GM12878 (cell line): Measurements from ENCODE around the gene IER5. TPM values are rescaled to one million over a fixed set of nuclear protein-coding genes. Genes with fewer than 3 reads are reported as not detected.

Experiments
- ATAC-seq: fragments of 200-7000 bp; cut with Tn5 transposase; 3 replicates; pipeline ENCODE4 v1.9.1; 2020; ENCODE audit warnings: mild to moderate bottlenecking, moderate library complexity
- BruUV-seq: library from RNA; stranded (reverse); fragments of 400-500 nt; replicated peaks from 2 replicates; lab custom pipeline; 2021; lab: Mats Ljungman, UMichigan
- CTCF ChIA-PET: fragments of 300-600 bp; sonication (Branson Sonifier 250); formaldehyde crosslinking; extraction: SDS; loops from one replicate; lab custom pipeline; 2021; ENCODE audit warnings: inconsistent platforms; lab: Yijun Ruan, JAX
- POLR2A ChIA-PET: fragments of 350-600 bp; formaldehyde crosslinking; extraction: SDS; loops from one replicate; lab custom pipeline; 2021; ENCODE audit warnings: inconsistent platforms; lab: Charles Lee
- RAD21 ChIA-PET: fragments of 300-600 bp; sonication (Branson Sonifier 250); formaldehyde crosslinking; loops from one replicate; lab custom pipeline; 2023; ENCODE audit warnings: antibody characterized with exemption; ENCODE audit not compliant: unreplicated experiment; lab: Charles Lee
- SMC1A ChIA-PET: fragments of 300-600 bp; sonication (Branson Sonifier 250); formaldehyde crosslinking; loops from one replicate; lab custom pipeline; 2023; ENCODE audit not compliant: unreplicated experiment, uncharacterized antibody; lab: Charles Lee
- DNase-seq: peaks from one replicate; pipeline ENCODE4 v3.0.0-alpha.2; 2011; ENCODE audit warnings: low read depth, low spot score
- FAIRE-seq: peaks from 3 replicates; lab custom pipeline; 2011; peaks lifted over from hg19 to GRCh38; lab: Jason Lieb, UNC
- H2AFZ ChIP-seq: 2 replicates; pipeline ENCODE4 v1.6.0; 2011; ENCODE audit warnings: low read depth, low read length, control low read depth; ENCODE audit not compliant: control insufficient read depth
- H3K27ac ChIP-seq: 2 replicates; pipeline ENCODE4 v1.5.1; 2011; ENCODE audit warnings: control low read depth; ENCODE audit not compliant: control insufficient read depth, insufficient read depth
- H3K27me3 ChIP-seq, 2 experiments: replicated peaks in 1 of 2; 2 replicates each; pipeline versions ENCODE4 v1.6.0 to v1.6.1; 2011; ENCODE audit warnings: low read length in 1 of 2; ENCODE audit not compliant: control insufficient read depth in 2 of 2, insufficient read depth in 2 of 2
- H3K36me3 ChIP-seq, 2 experiments: 2 replicates each; pipeline ENCODE4 v1.5.1; 2011; ENCODE audit warnings: low read length in 1 of 2; ENCODE audit not compliant: control insufficient read depth in 2 of 2, insufficient read depth in 2 of 2
- H3K4me1 ChIP-seq: 2 replicates; pipeline ENCODE4 v1.6.1; 2011; ENCODE audit warnings: mild to moderate bottlenecking, low read length, moderate library complexity, mixed read lengths; ENCODE audit not compliant: control insufficient read depth, insufficient read depth
- H3K4me2 ChIP-seq: 2 replicates; pipeline ENCODE4 v1.6.0; 2011; ENCODE audit warnings: control low read depth; ENCODE audit not compliant: control insufficient read depth, insufficient read depth
- H3K4me3 ChIP-seq: fragments of 200-600 bp; sonication (generic); 2 replicates; pipeline ENCODE4 v1.5.1; 2016
- H3K79me2 ChIP-seq: 2 replicates; pipeline ENCODE4 v1.6.0; 2011; ENCODE audit warnings: low read length; ENCODE audit not compliant: control insufficient read depth, insufficient read depth
- H3K9ac ChIP-seq: 2 replicates; pipeline ENCODE4 v1.8.0; 2011; ENCODE audit warnings: low read length, control low read depth, mixed read lengths; ENCODE audit not compliant: control insufficient read depth, insufficient read depth
- H3K9me3 ChIP-seq: replicated peaks from 3 replicates; pipeline ENCODE4 v1.5.1; 2011; ENCODE audit warnings: mild to moderate bottlenecking, low read length; ENCODE audit not compliant: control insufficient read depth, insufficient read depth
- H4K20me1 ChIP-seq: 2 replicates; pipeline ENCODE4 v1.6.0; 2011; ENCODE audit not compliant: control insufficient read depth, insufficient read depth
- DPF2 ChIP-seq: fragments of 450-650 bp; IDR thresholded peaks from 2 replicates; pipeline ENCODE4 v1.6.1; 2017; ENCODE audit warnings: mild to moderate bottlenecking
- ESRRA ChIP-seq: IDR thresholded peaks from 2 replicates; pipeline ENCODE4 v1.6.1; 2012; ENCODE audit warnings: mild to moderate bottlenecking, low read length, improper control_type of control experiment
- IKZF1 ChIP-seq: fragments of 450-650 bp; conservative IDR thresholded peaks from 2 replicates; pipeline ENCODE4 v1.6.1; 2017; ENCODE audit warnings: antibody characterized with exemption, mild to moderate bottlenecking
- IRF4 ChIP-seq: IDR thresholded peaks from 2 replicates; pipeline ENCODE4 v1.6.1; 2011; ENCODE audit warnings: low read depth, low read length
- MYC ChIP-seq: IDR thresholded peaks from 2 replicates; pipeline ENCODE4 v1.6.1; 2011; ENCODE audit warnings: mild to moderate bottlenecking, low read length, moderate library complexity, inconsistent platforms; ENCODE audit not compliant: insufficient read depth, insufficient replicate concordance, insufficient read length, severe bottlenecking
- NR2F1 ChIP-seq: fragments of 450-650 bp; conservative IDR thresholded peaks from 2 replicates; pipeline ENCODE4 v1.6.1; 2017; ENCODE audit warnings: mild to moderate bottlenecking
- PAX8 ChIP-seq: fragments of 450-650 bp; IDR thresholded peaks from 2 replicates; pipeline ENCODE4 v1.6.1; 2017; ENCODE audit warnings: mild to moderate bottlenecking, moderate library complexity
- SREBF1 ChIP-seq: IDR thresholded peaks from 2 replicates; pipeline ENCODE4 v1.6.1; 2012; ENCODE audit warnings: mild to moderate bottlenecking, low read length
- SUPT20H ChIP-seq: IDR thresholded peaks from 2 replicates; pipeline ENCODE4 v1.6.1; 2011; ENCODE audit warnings: low read depth, mild to moderate bottlenecking, low read length, moderate library complexity, borderline replicate concordance; ENCODE audit not compliant: control insufficient read depth
- WGBS: methylation state at CpG from one replicate; pipeline ENCODE4 v1.1.6; 2016; ENCODE audit warnings: low lambda C conversion rate; ENCODE audit not compliant: insufficient replicate concordance, insufficient coverage; ENCODE audit errors: missing lambda C conversion rate; 5-methylcytosine and 5-hydroxymethylcytosine counted together
- in situ Hi-C: fragments of 300-500 bp; cut with MboI; formaldehyde crosslinking; loops from 9 replicates; pipeline ENCODE4 v1.14.3; 2018; ENCODE audit warnings: mixed read lengths
- intact Hi-C: fragments of 100-400 bp; cut with micrococcal nuclease; formaldehyde crosslinking; loops from one replicate; pipeline ENCODE4 v1.14.2; 2022; ENCODE audit not compliant: unreplicated experiment
- polyA plus RNA-seq, 11 experiments: library from polyadenylated mRNA; depleted of rRNA in 4 of 11; unstranded in 6 of 11; stranded (reverse) in 5 of 11; fragments of >200 nt; fragmentation: Nextera tagmentation in 4 of 11; fragmentation: Illumina TruSeq in 1 of 11; extraction: Ambion mirVana in 4 of 11; extraction: Trizol in 1 of 11; gene quantifications; 1 replicate in 1 of 11; 2 replicates in 10 of 11; pipeline versions ENCODE4 v1.2.1 to v1.2.3, GENCODE V29; 2011 to 2016; ENCODE audit warnings: inconsistent platforms in 2 of 11, missing spikeins in 2 of 11, low read depth in 1 of 11
- total RNA-seq, 4 experiments: library from RNA; depleted of rRNA in 3 of 4; stranded (reverse); fragments of >200 nt in 3 of 4; fragmentation: Illumina TruSeq in 1 of 4; extraction: Trizol in 1 of 4; gene quantifications; 2 replicates each; pipeline versions ENCODE4 v1.2.1 to v1.2.3, GENCODE V29; 2013 to 2021
- TF ChIP-seq, protein P1 (sequence below): IDR thresholded peaks from 2 replicates; pipeline ENCODE4 v1.6.1; 2011; ENCODE audit warnings: mild to moderate bottlenecking, low read depth, low read length, moderate library complexity; ENCODE audit not compliant: insufficient replicate concordance

Gene IER5
- total and polyA plus RNA-seq, 10 of the 15 experiments (the other 5 are each of a cell fraction or from before 2014, with no cell fraction given): 4.3 to 75.2 (median 30.5) TPM

DNA sequence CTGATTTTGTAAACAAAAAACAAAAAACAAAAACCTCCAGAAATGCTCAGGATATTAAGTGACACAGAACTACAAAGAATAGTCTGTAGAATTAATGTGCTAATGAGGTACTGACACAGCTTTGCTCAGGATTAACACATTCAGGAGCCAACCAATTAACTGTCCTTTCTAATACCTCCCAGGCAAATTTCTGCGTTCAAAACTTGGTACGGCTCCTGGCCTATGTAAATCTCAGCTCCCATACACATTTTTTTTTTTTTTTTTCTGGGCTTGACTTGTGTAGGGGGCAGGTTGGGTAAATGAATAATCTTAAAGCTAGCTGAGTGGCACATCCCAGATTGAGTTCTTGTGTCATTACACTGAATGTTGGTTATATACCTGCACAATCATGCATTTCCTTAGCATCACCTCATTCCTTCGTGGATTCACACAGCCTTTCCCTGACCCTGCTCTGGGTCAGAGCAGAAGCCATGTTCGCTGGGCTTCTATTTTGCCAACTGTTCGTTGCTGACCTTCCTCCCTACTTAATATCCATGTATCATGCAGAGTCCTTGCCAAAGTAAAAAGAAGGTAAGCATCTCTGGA, 12.6 kb upstream of the IER5 start (continued):
- no peak for TF ChIP-seq DPF2
- no peak for TF ChIP-seq MYC
- TF ChIP-seq PAX8: no peak
- TF ChIP-seq IRF4: no peak
- no peak for TF ChIP-seq SREBF1
- TF ChIP-seq, all 136 proteins: peak for 0

DNA sequence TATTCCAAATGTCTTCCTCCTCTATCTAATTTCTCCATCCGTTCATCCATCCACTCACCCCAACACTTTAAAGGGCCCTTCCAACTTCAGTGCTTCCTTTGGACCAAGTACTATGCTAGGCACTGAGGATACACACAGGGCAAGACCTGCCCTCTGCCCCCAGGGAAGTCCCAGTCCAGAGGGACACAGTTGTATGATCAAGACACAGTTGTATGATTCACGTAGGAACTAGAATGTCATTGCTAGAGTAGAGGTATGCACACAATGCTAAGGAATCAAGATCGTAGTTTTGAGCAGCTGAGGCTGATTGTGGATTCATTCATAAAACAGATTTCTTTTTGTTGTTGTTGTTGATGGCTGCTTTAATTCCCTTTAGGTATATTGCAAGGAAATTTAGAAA, 11.6 kb upstream of the IER5 start:
- ATAC-seq: peak; percentile 63
- Histone ChIP-seq H3K79me2 (no peaks in the 10 kb centered on the region), H3K27me3 (no peaks in the 10 kb centered on the region), H3K27ac (no peak overlapping the region), H3K36me3 (no peaks in the 10 kb centered on the region), H4K20me1 (no peaks in the 10 kb centered on the region), H3K9me3 (no peaks in the 10 kb centered on the region), H3K4me1 (peaks cover 33% of the 10 kb centered on the region), H2AFZ (peak overlapping the region; percentile 24; the same call in 1 of the 2 replicates), H3K9ac (no peak overlapping the region), H3K4me3 (no peak overlapping the region), H3K4me2 (no peak overlapping the region)
- ChIA-PET POLR2A (interaction anchor here (1.5 kb wide), 1 partner anchor 28 kb away, joined by 3 read pairs; no protein-coding TSS in a partner anchor), CTCF (interaction anchor here (0.9 to 4.1 kb wide), 3 partner anchors 14 to 195 kb away, joined by 3 to 16 read pairs (median 9); no protein-coding TSS in a partner anchor), SMC1A (interaction anchor here (0.8 to 7.7 kb wide), 8 partner anchors 9 to 561 kb away, joined by 3 to 103 read pairs (median 11); no protein-coding TSS in a partner anchor), RAD21 (interaction anchor here (1.7 to 7.1 kb wide), 4 partner anchors 15 to 64 kb away, joined by 5 to 61 read pairs (median 26); no protein-coding TSS in a partner anchor)
- intact Hi-C loops: no loop called here
- TF ChIP-seq SUPT20H (no peak), NR2F1 (0 out of 2 replicates have a peak, but pooled peaks have one; percentile 9), ESRRA (no peak), IKZF1 (no peak)
- TF ChIP-seq, protein P1, sequence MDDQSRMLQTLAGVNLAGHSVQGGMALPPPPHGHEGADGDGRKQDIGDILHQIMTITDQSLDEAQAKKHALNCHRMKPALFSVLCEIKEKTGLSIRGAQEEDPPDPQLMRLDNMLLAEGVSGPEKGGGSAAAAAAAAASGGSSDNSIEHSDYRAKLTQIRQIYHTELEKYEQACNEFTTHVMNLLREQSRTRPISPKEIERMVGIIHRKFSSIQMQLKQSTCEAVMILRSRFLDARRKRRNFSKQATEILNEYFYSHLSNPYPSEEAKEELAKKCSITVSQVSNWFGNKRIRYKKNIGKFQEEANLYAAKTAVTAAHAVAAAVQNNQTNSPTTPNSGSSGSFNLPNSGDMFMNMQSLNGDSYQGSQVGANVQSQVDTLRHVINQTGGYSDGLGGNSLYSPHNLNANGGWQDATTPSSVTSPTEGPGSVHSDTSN: no peak
- DNase-seq: no peak
- no TSS peak for BruUV-seq
- no peak for FAIRE-seq
- WGBS: 35% methylated on average over 3 of the region's 3 CpGs
- in situ Hi-C loops: no loop called here
